Cardiac fibroblast (primary cell): ENCODE data around the gene SIM2.

Source experiments
- DNase-seq, 2 donors: peaks; one replicate each; pipeline versions ENCODE4 v3.0.0 to v3.0.0-alpha.2; 2010; ENCODE audit warnings: low read depth in 2 of 2
- H3K4me3 ChIP-seq, 2 donors: replicated peaks in 1 of 2; 1 replicate in 1 of 2; 2 replicates in 1 of 2; pipeline ENCODE4 v1.5.1; 2011; ENCODE audit warnings: low read depth in 2 of 2, low read length in 2 of 2, mild to moderate bottlenecking in 2 of 2, moderate library complexity in 1 of 2
- CTCF ChIP-seq: IDR thresholded peaks from one replicate; pipeline ENCODE4 v1.5.1; 2011; ENCODE audit warnings: low read depth, mild to moderate bottlenecking, low read length, inconsistent platforms

SIM2 gene

DNA sequence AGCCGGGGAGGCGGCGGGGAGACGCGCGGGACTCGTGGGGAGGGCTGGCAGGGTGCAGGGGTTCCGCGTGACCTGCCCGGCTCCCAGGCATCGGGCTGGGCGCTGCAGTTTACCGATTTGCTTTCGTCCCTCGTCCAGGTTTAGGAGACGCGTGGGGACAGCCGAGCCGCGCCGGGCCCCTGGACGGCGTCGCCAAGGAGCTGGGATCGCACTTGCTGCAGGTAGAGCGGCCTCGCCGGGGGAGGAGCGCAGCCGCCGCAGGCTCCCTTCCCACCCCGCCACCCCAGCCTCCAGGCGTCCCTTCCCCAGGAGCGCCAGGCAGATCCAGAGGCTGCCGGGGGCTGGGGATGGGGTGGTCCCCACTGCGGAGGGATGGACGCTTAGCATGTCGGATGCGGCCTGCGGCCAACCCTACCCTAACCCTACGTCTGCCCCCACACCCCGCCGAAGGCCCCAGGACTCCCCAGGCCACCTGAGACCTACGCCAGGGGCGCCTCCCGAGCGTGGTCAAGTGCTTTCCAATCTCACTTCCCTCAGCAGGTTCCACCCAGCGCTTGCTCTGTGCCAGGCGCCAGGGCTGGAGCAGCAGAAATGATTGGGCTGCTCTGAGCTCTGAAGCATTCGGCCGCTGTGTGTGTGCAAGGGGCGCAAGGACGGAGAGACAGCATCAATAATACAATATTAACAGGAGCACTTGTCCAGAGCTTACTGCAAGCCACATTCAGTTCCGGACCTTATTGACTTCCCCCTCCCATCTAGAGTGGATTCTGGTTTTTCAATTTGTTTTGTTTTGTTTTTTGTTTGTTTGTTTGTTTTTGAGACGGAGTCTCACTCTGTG, 10.3 kb downstream of the SIM2 start:
- no peak overlapping the region for H3K4me3 ChIP-seq

GRCh38 chr21:36709868-36710728, 11.2 kb downstream of the SIM2 start:
- no peak overlapping the region for H3K4me3 ChIP-seq
- TF ChIP-seq CTCF = no peak
- DNase-seq = no peak

More for the DNA sequence above, 10.3 kb downstream of the SIM2 start:
- no peak for DNase-seq
- TF ChIP-seq CTCF = no peak

- TF ChIP-seq CTCF = no peak
- H3K4me3 ChIP-seq = no peak overlapping the region
- DNase-seq = no peak
These were observed 11.8 kb downstream of the SIM2 start for GRCh38 chr21:36710729-36711048.

DNA sequence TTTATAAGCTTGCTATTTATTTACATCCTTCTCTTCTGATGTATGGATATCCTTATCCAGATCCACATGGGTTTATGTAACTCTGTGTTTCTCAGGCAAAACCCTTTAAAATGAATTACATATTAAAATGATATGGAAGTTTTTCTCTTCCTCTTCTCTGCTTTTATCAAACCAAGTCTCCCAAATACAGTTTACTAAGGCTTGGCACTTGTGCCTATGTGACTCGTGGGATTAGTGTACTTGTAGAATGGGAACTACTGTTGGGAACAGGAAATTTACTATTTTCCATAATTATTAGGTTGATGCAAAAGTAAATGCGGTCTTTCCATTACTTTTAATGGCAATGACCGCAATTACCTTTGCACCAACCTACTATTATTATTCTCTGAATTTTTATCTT, 14.8 kb downstream of the SIM2 start:
- no peak for DNase-seq
- no peak for TF ChIP-seq CTCF
- H3K4me3 ChIP-seq = no peak overlapping the region

DNA sequence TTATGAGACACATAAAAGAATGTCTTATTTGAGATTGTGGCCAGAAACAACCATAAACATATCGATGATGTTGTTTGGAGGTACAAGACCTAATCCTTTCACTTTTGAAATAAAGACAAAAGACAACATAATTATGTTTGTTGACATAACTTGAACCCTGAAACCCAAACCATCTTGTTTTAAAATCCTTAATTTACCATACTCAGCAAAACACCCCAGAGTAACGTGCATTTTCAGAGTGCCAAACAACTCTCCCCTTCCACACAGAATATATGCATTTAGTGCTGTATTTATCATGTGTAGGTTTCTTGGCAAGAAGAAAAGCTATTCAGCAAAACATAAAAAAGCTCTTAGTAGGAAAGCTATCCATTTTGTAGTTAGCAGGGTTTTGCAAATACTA, 17.5 kb downstream of the SIM2 start:
- H3K4me3 ChIP-seq = no peak overlapping the region
- TF ChIP-seq CTCF = no peak
- DNase-seq = no peak

DNA sequence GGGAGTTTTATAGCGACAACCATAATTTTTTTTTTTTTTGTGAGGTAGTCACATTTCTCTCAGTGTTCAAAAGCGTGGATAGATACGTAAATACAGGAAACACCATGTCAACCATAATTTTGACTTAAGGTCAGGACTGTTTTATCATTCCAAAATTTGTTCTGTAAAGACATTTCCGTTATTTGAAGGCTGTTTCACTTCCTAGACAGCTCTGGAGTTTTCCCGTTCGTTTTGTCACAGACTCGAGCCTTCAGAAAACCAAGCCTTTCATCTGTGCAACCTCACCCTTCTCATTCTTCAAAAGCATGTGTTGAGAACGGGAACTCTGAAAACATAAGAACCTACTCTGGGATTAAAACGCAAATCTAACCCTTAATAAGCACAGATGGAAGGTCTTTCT, 17.9 kb downstream of the SIM2 start:
- DNase-seq = no peak

More for the DNA sequence above, 17.9 kb downstream of the SIM2 start:
- TF ChIP-seq CTCF = no peak
- no peak overlapping the region for H3K4me3 ChIP-seq
